TTC549 (cell line): ENCODE results near the gene RAPGEF6.
"Not testable (repeated sequence)": the region's sequence is repeated elsewhere in the genome, so short reads cannot be mapped to it uniquely, and the experiment has no call there.

Experiments used
- FAIRE-seq: peaks from 2 replicates; lab custom pipeline; 2012; peaks lifted over from hg19 to GRCh38; lab: Jason Lieb, UNC

RAPGEF6 gene

DNA sequence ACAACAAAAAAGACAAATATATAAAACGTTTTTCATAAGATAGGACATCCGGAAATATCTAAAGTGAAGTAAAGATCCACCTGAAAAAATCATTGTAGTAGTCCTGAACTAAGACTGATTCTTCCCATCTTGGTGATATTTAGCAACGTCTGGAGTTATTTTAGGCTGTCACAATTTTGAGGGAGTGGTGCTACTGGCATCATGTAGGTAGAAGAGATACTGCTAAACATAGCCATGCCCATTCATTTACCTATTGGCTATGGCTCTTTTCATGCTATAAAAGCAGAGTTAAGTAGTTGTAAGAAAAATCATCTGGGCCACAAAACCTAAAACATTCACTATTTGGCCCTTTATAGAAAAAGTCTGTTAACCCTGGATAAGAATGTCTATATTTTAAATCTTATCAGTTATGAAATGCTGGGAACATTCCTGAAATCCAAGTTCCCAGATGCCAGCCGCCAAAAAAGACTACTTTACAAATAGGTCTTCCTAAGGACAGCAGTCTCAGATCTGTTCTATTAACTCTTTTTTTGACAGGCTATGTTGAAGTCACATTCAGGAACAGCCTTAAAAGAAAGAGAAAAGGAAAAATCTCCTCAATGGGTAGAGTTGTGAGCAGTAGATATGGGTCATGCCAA, 27.0 kb downstream of the RAPGEF6 start:
- FAIRE-seq, result no peak

DNA sequence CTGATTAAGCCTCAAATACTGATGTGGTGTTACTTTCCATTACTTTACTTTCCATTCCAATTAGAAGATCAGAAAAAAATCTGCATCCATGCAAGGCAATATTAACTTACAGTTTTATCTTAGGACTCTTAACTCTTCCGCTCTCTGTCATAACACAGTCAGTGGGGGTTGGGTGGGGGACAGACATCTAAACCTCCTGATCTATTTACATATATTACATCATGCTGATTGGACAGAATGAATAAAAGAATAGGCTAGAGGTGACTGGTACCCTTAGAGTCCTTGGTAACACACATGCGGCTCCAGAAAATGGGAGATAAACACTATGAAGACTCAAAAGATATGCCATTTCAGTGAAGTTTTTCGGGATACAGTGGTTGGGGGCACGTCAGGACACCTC, 27.6 kb downstream of the RAPGEF6 start:
- no peak for FAIRE-seq

DNA sequence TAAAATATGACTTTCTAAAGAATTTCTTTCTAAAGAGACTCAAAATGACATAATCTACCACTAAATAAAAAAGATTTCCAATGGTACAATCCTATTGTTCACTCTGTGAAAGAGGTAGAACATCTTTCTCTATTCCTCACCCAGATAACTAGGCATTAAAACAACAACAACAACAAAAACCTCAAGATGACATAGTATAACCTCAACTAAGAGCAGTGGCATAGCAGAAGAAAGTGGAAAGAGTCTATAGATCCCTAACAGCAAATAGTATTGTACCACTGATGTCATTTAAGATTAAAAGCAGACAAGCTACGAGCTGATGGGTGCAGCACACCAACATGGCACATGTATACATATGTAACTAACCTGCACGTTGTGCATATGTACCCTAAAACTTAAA, 29.9 kb downstream of the RAPGEF6 start:
- FAIRE-seq, result no peak

DNA sequence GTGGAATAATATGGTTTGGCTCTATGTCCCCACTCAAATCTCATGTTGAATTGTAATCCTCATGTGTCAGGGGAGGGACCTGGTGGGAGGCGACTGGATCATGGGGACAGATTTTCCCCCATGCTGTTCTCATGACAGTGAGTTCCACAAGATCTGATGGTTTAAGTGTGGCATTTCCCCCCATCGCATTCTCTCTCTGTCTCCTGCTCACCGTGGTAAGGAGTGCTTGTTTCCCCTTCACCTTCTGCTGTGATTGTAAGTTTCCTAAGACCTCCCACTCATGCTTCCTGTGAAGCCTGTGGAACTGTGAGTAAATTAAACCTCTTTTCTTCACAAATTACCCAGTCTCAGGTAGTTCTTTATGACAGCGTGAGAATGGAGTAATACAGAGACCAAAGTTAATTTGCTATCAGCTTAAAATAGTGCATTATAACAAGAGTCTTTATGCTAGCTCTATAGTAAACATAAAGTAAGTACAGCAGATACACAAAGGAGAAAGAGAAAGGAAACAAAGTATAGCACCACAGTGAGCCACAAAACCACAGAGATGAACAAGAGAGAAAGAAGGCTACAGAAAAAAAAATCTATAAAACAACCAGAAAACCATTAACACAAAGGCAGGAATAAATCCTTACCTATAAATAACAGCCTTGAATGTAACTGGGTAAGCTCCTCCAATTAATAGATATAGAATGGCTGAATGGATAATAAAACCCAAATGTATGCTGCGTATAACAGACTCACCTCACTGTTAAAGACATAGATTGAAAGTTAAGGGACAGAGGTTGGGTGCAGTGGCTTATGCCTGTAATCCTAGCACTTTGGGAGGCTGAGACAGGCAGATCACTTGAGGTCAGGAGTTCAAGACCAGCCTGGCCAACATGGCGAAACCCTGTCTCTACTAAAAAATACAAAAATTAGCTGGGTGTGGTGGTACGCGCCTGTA, 39.7 kb downstream of the RAPGEF6 start:
- no peak for FAIRE-seq

DNA sequence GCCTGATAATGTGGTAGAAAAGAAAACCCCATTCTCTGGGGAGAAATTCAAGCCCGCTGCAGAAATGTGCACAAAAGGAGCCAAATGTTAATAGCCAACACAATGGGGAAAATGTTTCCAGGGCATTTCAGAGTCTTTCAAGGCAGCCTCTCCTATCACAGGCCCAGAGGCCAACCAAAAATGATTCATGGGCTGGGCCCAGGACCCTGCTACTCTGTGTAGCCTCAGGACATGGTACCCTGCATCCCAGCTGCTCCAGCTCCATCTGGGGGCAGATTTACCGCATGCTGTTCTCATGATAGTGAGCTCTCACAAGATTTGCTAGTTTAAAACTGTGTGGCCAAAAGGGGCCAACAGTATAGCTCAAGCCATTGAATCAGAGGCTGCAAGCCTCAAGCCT, 41.1 kb downstream of the RAPGEF6 start:
- FAIRE-seq, result no peak

DNA sequence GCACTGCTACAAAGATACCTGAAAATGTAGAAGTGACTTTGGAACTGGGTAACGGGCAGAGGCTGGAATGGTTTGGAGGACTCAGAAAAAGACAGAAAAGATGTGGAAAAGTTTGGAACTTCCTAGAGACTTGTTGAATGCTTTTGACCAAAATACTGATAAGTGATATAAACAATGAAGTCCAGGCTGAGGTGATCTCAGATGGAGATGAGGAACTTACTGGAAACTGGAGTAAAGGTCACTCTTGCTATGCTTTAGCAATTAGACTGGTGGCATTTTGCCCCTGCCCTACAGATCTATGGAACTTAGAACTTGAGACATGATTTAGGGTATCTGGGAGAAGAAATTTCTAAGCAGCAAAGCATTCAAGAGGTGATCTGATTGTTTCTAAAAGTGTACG, 41.6 kb downstream of the RAPGEF6 start:
- not testable (repeated sequence) for FAIRE-seq

DNA sequence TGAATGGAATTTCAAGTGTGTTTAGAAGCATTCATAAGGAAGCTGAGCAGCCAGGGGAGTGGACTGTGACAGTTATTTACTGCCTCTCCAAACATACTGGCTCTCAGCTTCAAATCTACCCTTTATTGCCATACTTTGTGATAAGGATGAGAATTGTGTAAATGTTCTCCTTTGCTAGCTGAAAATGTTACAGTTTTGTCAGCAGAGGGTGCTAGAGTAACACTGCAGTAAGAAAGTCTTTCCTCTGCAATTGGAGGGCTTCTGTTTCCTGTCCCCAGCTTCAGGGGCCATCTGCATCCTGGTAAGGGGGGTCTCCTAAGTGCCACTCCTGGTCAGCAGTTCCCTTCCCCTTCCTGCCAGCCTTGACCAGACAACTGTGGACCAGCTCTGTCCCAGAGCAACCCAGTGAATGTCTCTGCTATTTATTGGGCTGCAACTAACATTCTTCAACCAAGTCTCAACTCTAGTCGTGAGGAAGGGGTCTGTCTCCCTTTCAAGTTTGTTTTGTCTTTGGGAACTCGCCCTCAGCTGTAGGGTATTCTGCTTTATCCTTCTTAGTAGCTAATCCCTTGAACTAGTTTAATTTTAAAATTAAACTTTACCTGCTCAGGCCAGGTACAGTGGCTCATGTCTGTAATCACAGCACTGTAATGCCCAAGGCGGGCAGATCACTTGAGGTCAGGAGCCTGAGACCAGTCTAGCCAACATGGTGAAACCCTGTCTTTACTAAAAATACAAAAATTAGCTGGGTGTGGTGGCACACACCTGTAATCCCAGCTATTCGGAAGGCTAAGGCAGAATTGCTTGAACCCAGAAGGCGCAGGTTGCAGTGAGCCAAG, 45.3 kb downstream of the RAPGEF6 start:
- no peak for FAIRE-seq

DNA sequence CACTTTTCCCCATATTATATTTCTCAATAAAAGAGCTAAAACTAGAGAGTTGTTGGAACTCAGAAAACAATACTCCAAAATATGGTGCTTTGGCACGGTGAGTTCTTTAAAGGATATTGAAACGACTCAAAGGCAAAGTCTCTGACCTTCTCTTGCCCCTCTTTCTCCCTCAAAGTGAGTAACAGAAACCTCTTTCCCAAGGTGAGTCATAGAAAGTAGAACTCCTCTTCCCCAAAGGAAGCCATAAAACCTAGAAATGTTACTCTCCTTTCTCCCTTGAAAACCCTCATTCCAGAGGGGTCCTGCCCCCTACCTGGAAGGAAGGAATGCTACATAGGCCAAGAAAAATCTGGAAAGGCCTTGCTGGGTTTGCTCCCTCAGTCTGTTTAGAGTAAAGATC, 47.5 kb downstream of the RAPGEF6 start:
- no peak for FAIRE-seq

DNA sequence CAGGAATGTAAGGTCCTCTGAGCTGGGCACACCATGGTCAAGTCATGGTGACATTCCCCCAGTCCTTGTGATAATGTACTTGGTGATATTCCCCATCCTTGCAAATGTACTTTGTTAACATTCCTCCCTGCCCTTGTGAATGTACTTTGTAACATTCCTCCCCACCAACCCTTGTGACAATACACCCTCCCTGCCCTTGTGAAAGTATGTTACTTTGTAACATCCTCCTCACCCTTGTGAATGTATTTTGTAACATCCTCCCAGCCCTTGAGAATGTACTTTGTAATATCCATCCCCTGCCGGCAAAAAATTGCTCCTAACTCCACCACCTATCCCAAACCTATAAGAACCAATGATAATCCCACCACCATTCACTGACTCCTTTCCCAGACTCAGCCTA, 53.3 kb downstream of the RAPGEF6 start:
- FAIRE-seq, result no peak

DNA sequence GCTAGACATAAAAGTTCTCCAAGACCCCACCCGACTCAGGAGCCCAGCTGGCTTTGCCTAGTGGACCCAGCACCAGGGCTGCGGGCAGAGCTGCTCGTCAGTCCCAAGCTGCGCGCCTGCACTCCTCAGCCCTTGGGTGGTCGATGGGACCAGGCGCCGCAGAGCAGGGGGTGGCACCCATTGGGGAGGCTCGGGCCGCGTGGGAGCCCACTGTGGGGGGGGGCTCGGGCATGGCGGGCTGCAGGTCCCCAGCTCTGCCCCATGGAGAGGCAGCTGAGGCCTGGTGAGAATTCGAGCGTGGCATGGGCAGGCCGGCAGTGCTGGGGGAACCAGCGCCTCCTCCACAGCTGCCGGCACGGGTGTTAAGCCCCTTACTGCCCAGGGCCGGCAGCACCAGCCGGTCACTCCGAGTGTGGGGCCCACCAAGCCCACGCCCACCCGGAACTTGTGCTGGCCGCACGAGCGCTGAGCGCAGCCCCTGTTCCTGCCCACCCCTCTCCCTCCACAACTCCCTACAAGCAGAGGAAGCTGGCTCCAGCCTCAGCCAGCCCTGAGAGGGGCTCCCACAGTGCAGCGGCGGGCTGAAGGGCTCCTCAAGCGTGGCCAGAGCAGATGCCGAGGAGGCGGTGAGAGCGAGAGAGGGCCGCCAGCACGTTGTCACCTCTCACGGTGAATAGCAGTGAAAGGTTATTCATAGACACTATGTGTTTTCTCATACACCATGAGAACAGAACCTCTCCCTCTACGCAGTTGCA, 54.9 kb downstream of the RAPGEF6 start:
- no peak for FAIRE-seq

DNA sequence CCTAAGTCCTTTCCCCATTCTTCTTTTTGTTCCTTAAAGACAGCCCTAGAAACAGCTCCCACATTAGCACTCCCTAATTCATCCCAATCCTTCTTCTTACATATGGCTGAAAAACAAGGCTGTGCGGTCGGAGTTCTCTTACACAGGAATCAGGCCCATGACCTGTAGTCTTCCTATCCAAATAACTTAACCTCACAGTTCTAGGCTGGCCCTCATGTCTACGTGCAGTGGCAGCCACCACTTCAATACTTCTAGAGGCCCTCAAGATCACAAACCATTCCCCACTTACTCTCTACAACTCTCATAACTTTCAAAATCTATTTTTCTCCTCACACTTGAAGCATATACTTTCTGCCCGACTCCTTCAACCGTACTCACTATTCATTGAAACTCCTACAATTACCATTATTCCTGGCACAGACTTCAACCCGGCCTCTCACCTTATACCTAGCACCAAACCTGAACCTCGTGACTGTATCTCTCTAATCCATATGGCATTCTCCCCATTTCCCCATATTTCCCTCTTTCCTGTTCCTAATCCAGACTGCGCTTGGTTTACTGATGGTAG, 59.3 kb downstream of the RAPGEF6 start:
- no peak for FAIRE-seq

DNA sequence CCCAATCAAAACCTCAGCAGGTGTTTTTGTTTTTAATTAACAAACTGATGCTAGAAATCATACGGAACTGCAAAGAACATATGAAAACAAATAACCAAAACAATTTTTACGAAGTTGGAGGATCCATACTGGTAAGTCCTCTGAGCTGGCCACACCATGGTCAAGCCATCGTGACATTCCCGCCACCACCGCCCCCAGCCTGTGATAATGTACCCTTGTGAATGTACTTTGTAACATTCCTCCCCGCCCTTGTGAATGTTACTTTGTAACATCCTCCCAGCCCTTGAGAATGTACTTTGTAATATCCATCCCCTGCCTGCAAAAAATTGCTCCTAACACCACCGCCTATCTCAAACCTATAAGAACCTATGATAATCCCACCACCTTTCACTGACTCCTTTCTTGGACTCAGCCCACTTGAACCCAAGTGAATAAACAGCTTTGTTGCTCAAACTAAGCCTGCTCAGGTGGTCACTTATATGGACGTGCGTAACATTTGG, 63.3 kb downstream of the RAPGEF6 start:
- no peak for FAIRE-seq

DNA sequence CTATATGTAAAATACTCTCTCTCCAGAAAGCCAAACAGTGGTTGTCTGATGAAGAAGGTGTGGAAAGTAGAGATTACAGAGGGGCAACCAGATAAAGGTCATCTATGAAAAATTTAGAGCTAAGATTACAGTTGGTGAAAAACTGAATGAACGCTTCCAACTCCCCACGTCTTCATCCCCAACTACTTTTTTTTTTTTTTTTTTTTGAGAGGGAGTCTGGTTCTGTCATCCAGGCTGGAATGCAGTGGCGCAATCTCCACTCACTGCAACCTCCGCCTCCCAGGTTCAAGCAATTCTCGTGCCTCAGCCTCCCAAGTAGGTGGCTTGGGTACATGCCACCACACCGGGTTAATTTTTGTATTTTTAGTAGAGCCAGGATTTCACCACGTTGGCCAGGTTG, 64.3 kb downstream of the RAPGEF6 start:
- FAIRE-seq, result no peak

DNA sequence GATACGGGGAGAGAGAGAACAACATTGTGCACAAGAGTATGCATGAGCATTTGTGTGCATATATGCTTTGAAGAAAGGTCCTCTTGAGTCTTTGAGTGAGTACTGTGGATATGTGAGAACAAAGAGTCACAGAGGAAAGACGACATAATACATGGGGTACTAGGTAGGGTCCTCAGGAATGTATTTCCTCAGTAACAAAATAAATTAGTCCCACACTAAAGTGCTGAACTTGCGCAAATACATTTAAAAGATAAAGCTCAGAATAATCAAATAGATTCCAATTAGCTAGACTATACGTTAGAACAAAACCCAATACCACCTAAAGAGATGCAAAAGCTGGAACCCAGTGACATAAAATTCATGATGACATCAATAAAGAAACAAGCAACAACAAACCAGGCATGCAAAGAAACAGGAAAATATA, 70.8 kb downstream of the RAPGEF6 start:
- FAIRE-seq, result no peak

DNA sequence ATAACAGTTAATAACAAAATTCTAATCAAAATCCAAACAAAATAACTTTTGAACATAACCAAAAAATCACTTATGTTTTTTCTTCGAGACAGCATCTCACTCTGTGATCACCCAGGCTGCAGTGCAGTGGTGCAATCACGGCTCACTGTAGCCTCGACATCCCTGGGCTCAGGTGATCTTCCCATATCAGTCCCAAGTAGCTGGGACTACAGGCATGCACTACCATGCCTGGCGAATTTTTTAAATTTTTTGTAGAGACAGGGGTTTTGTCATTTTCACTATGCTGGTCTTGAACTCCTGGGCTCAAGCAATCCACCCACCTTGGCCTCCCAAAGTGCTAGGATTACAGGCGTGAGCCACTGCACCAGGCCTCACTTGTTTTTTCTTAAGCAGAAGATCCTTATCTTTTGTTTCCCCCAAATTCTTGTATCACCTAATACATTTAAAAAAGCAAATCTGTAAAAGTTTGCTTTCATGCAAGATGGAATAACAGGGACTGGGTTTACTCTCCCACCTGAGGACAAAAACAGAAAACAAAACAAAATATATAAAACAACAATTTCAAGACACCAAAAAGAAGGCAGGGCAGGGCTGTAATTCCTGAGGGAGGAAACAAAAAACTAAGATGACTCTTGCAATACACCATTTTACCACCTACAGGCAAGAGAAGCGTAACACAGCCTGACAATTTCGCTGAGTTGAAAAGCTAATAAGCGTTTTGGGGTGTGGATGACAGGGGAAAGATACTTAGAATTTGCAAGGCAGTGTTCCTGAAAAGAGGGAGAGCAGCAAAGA, 71.4 kb downstream of the RAPGEF6 start:
- no peak for FAIRE-seq

DNA sequence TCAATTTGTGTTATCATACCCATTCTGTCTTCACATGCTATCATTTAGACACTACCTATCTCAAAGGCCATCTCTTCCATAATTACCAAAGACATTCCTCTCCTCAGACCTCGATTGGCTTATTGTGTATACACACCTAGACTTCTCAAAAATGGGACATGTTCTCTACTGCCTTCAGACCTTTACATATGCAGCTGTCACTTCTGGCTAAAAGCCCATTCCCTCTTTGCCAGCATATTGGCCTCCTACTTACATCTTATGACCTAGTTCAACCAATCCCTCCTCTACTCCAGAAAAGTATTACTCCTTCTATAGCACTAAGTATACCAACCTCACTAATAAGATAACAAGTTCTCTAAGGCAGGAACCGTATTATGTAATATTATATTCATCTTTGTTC, 84.4 kb downstream of the RAPGEF6 start:
- no peak for FAIRE-seq

DNA sequence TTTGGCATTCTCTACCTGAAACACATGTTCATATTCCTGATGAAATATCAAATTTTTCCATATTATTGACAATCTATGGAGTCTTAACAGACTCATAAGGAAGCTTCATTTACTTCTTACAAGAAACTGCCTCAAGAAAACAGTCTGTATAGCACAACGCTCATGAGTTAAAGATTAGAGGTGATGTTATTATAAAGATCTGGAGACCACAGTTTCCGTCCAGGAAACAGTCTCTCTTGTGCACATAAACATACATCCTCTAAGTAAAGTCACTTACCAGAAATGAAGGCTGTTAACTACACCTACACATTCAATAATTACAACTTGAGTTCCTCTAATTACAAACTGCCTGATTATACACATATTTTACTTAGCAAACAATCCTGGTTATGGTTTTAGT, 86.9 kb downstream of the RAPGEF6 start:
- no peak for FAIRE-seq

DNA sequence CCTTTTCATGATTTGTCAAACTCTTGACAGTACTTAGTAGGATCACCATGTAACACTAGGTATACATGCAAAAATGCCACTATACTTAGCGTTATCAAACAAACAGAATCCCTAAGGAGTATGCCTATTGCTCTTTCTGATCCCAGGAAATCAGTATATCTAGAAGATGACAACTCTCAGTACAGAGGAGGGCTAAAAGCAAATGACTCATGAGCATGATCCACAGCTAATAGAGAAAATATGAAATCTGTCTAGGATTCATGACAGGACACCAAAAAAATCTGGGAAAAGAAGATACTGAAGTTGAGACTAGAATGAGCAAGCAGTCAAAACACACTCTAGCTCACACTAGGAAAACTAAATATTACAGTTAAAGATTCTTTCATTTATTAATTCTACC, 89.2 kb downstream of the RAPGEF6 start:
- no peak for FAIRE-seq

DNA sequence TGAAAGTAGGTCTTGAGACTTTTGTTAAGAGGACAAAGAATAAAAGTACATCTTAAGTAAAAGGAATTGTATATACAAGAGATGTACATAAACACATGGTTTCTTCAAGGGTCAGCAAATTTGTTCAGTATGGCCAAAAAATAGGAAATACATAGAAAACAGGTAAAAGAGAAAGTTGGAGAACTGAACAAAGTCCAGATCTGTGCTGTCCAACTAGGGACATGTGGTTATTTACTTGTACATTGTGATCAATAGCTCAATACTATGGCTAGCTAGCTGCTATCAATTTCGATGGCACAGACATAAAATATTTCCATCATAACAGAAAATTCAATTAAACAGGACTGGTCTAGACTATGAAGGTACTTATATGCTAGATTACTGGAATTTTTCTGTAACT, 92.3 kb downstream of the RAPGEF6 start:
- FAIRE-seq, result no peak

DNA sequence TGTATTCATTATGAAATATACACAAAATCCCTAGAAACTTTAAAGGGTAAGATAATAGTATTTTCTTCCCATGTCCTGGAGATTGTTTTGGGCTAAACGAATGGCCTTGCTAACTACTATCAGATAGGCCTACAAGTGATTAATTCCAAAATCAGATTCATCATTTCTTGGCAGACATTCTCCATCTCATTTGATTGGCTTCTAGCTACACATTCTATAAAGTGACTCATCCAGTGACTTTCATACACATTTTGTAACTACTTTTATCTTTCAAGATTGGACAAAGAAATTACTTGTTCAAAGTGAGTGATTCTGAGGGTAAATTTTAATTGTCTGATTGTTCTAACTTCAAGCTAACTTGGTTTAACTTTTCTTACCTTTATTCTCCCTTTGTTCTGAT, 93.3 kb downstream of the RAPGEF6 start:
- FAIRE-seq, result no peak

DNA sequence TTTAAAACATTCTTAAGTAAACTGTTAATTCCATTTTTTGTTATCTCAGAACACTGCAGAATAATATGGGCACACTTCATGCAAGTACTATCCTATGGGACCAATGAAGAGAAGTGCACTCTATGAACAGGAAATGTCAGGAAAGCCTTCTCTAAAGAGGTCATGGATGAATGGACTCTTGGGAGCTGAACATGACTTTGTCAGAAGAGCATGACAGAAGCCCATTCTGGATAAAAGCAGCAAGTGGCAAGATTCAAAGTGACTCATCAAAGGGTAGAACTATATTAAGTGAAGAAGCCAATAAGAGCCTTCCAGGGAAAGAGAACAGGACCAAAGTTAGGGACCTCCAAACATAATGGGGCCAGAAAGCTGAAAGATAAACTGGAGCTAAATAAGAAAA, 94.0 kb downstream of the RAPGEF6 start:
- FAIRE-seq, result no peak
